Measurements from ENCODE around the gene RHAG.

GRCh38 chr6:49556429-49556837 lies 80.2 kb downstream of the RHAG start:
- TF ChIP-seq EZH2 (IDR thresholded peaks at IDR 0.05; ENCODE audit: low read length, unreplicated experiment) (no peak), CTCF (conservative IDR thresholded peaks at IDR 0.05; ENCODE audit: low read depth, low read length) (no peak), EZH2phosphoT487 (IDR thresholded peaks at IDR 0.05; ENCODE audit: borderline replicate concordance, low read length) (no peak)

All from PC-3 (cell line).